Liver (tissue), 3 donors: ENCODE measurements around the gene ABHD17C.

ENCODE experiments used
- HNF4A ChIP-seq, 2 donors: conservative IDR thresholded peaks; 2 replicates each; pipeline ENCODE4 v1.6.1; 2016; ENCODE audit warnings: antibody characterized with exemption in 2 of 2, mild to moderate bottlenecking in 2 of 2
- RAD21 ChIP-seq, 2 donors: IDR thresholded peaks; 2 replicates each; pipeline ENCODE4 v1.6.1; 2016; ENCODE audit warnings: antibody characterized with exemption in 2 of 2, mild to moderate bottlenecking in 2 of 2
- REST ChIP-seq: IDR thresholded peaks from 2 replicates; pipeline ENCODE4 v1.6.1; 2016; ENCODE audit warnings: antibody characterized with exemption, mild to moderate bottlenecking
- RXRA ChIP-seq, 2 donors: IDR thresholded peaks; 2 replicates each; pipeline ENCODE4 v1.6.1; 2017 to 2018; ENCODE audit warnings: antibody characterized with exemption in 2 of 2, mild to moderate bottlenecking in 1 of 2
- YY1 ChIP-seq: IDR thresholded peaks from 2 replicates; pipeline ENCODE4 v1.6.1; 2016; ENCODE audit warnings: antibody characterized with exemption, mild to moderate bottlenecking
- TF ChIP-seq, protein P1 (sequence below): fragments of 150-350 bp; IDR thresholded peaks from 2 replicates; pipeline ENCODE4 v1.5.1; 2017; ENCODE audit warnings: improper control_type of control experiment, low read depth, low read length; ENCODE audit not compliant: missing input control
- TF ChIP-seq, protein P2 (sequence below): IDR thresholded peaks from 2 replicates; pipeline ENCODE4 v1.6.1; 2016; ENCODE audit warnings: antibody characterized with exemption
- donor health status: healthy.
- donor health status: healthy.

DNA sequence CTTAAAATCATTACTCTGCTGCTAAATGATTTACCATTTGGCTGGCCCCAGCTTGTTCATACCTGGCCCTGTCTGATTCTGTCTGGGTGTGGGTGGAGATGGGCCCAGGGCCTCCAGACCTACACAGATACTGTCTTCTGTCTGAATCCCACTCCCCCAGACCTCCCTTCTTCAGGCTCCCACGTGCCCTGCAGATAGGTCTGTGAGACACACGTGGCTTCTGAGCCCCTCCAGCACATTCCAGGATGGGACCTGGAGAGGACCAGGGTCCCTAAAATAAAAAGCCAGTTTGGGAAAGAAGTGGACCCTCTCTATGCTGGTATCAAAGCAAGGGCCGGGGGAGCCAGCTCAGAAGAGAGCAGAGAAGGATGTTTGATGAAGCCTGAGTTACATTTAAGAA lies 69.4 kb downstream of the ABHD17C start:
- TF ChIP-seq, protein P1, sequence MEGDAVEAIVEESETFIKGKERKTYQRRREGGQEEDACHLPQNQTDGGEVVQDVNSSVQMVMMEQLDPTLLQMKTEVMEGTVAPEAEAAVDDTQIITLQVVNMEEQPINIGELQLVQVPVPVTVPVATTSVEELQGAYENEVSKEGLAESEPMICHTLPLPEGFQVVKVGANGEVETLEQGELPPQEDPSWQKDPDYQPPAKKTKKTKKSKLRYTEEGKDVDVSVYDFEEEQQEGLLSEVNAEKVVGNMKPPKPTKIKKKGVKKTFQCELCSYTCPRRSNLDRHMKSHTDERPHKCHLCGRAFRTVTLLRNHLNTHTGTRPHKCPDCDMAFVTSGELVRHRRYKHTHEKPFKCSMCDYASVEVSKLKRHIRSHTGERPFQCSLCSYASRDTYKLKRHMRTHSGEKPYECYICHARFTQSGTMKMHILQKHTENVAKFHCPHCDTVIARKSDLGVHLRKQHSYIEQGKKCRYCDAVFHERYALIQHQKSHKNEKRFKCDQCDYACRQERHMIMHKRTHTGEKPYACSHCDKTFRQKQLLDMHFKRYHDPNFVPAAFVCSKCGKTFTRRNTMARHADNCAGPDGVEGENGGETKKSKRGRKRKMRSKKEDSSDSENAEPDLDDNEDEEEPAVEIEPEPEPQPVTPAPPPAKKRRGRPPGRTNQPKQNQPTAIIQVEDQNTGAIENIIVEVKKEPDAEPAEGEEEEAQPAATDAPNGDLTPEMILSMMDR = no peak
- no peak for TF ChIP-seq HNF4A (conservative IDR thresholded peaks at IDR 0.05)
- TF ChIP-seq YY1 = no peak
- TF ChIP-seq RXRA (IDR thresholded peaks at IDR 0.05) = no peak
- no peak for TF ChIP-seq REST
- TF ChIP-seq, protein P2, sequence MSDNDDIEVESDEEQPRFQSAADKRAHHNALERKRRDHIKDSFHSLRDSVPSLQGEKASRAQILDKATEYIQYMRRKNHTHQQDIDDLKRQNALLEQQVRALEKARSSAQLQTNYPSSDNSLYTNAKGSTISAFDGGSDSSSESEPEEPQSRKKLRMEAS = no peak
- no peak for TF ChIP-seq RAD21 (IDR thresholded peaks at IDR 0.05)
